Aorta (tissue), 5 donors: ENCODE measurements around the gene PHF20. TPM values are rescaled to one million over a fixed set of nuclear protein-coding genes. Genes with fewer than 3 reads are reported as not detected.

Experiments used
- ATAC-seq: fragments of 200-7000 bp; cut with Tn5 transposase; one replicate; pipeline ENCODE4 v1.9.1; 2022; ENCODE audit warnings: moderate library complexity; ENCODE audit not compliant: low FRiP score
- DNase-seq, 2 donors: peaks; one replicate each; pipeline ENCODE4 v3.0.0-alpha.2; 2020
- H3K27ac ChIP-seq, 2 donors: one replicate each; pipeline ENCODE4 v1.5.1; 2013; ENCODE audit warnings: low read length in 2 of 2, mild to moderate bottlenecking in 2 of 2, moderate library complexity in 2 of 2, control low read depth in 1 of 2, inconsistent platforms in 1 of 2, low read depth in 1 of 2
- H3K27me3 ChIP-seq, 2 donors: one replicate each; pipeline ENCODE4 v1.6.1; 2013; ENCODE audit warnings: control low read depth in 1 of 2, low read length in 1 of 2, mild to moderate bottlenecking in 1 of 2, moderate library complexity in 1 of 2; ENCODE audit not compliant: insufficient read depth in 2 of 2, control insufficient read depth in 1 of 2
- H3K36me3 ChIP-seq, 2 donors: one replicate each; pipeline ENCODE4 v1.6.1; 2013; ENCODE audit warnings: control low read depth in 1 of 2, low read length in 1 of 2, mild to moderate bottlenecking in 1 of 2; ENCODE audit not compliant: insufficient read depth in 2 of 2, control insufficient read depth in 1 of 2
- H3K4me1 ChIP-seq, 2 donors: one replicate each; pipeline ENCODE4 v1.6.1; 2013; ENCODE audit warnings: low read length in 2 of 2, control low read depth in 1 of 2, mild to moderate bottlenecking in 1 of 2, moderate library complexity in 1 of 2; ENCODE audit not compliant: insufficient read depth in 2 of 2, control insufficient read depth in 1 of 2
- H3K4me3 ChIP-seq, 2 donors: one replicate each; pipeline ENCODE4 v1.5.1; 2013; ENCODE audit warnings: low read length in 2 of 2, control low read depth in 1 of 2, mild to moderate bottlenecking in 1 of 2
- H3K9me3 ChIP-seq: one replicate; pipeline ENCODE4 v1.6.1; 2013; ENCODE audit warnings: mild to moderate bottlenecking, low read length; ENCODE audit not compliant: control insufficient read depth
- WGBS, 2 donors: extraction: QIAGEN DNeasy Blood & Tissue Kit; methylation state at CpG; one replicate each; pipeline ENCODE4 v1.1.7; 2013; 5-methylcytosine and 5-hydroxymethylcytosine counted together
- intact Hi-C, 2 donors: fragments of 100-400 bp; cut with DNase I; formaldehyde crosslinking; loops; one replicate each; pipeline versions ENCODE4 v1.14.2 to v1.15.0; 2022
- polyA plus RNA-seq, 2 donors: library from polyadenylated mRNA; stranded (reverse); fragments of 200-250 nt; gene quantifications; one replicate each; pipeline ENCODE4 v1.2.3, GENCODE V29; 2013
- total RNA-seq, 2 donors: library from RNA; stranded (reverse); fragmentation: NEBNext Ultra II Directional; extraction: Animal tissue kit (Norgen Biotek cat#: 25700); gene quantifications; one replicate each; pipeline ENCODE4 v1.2.1, GENCODE V29; 2021
- donor health status: healthy with polysubstance abuse.
- donor health status: Bipolar disorder and iron deficiency.
- donor health status: DM: no; HTN: no; CAD: no.
- donor health status: DM: no; HTN: no; CAD: no.
- donor health status: DM: yes; HTN: yes; CAD: no.

Gene PHF20
- total and polyA plus RNA-seq, 4 donors: 17.1 to 64.4 (median 40.8) TPM

- 64 to 75% methylated on average over 3 of the region's 3 CpGs for WGBS, 2 donors
- H3K27me3 ChIP-seq: no peaks in the 10 kb centered on the region
- H3K9me3 ChIP-seq: no peaks in the 10 kb centered on the region
- H3K4me3 ChIP-seq: no peak overlapping the region
- H3K27ac ChIP-seq: no peak overlapping the region
- H3K4me1 ChIP-seq: peaks cover 0 to 2% of the 10 kb centered on the region in 2 donors
- intact Hi-C loops: no loop called here
- no peak for DNase-seq
- ATAC-seq: no peak
- H3K36me3 ChIP-seq: peaks cover 0 to 10% of the 10 kb centered on the region in 2 donors
Observed at GRCh38 chr20:35917077-35917476, 145.3 kb downstream of the PHF20 start.

- WGBS, 2 donors: 96 to 97% methylated on average over 1 of the region's 1 CpG
Observed at GRCh38 chr20:35918021-35918420, 146.2 kb downstream of the PHF20 start.

GRCh38 chr20:35920523-35920922, 148.7 kb downstream of the PHF20 start:
- no peak overlapping the region for H3K27ac ChIP-seq
- ATAC-seq (no peak), DNase-seq (no peak)
- intact Hi-C loops: no loop called here
- H3K4me3 ChIP-seq: no peak overlapping the region
- peaks cover 0 to 8% of the 10 kb centered on the region in 2 donors for H3K36me3 ChIP-seq
- peaks cover 0 to 2% of the 10 kb centered on the region in 2 donors for H3K4me1 ChIP-seq
- no peaks in the 10 kb centered on the region for H3K27me3 ChIP-seq
- 96% methylated on average over 3 of the region's 3 CpGs for WGBS, 2 donors
- H3K9me3 ChIP-seq: no peaks in the 10 kb centered on the region

More at GRCh38 chr20:35918021-35918420, 146.2 kb downstream of the PHF20 start:
- Histone ChIP-seq H3K9me3 (no peaks in the 10 kb centered on the region), H3K4me1 (peaks cover 0 to 2% of the 10 kb centered on the region in 2 donors), H3K27me3 (no peaks in the 10 kb centered on the region), H3K4me3 (no peak overlapping the region), H3K36me3 (peaks cover 0 to 10% of the 10 kb centered on the region in 2 donors), H3K27ac (no peak overlapping the region)
- DNase-seq (no peak), ATAC-seq (no peak)
- intact Hi-C loops: no loop called here

GRCh38 chr20:35929301-35929700, 157.5 kb downstream of the PHF20 start:
- intact Hi-C loops: no loop called here
- ATAC-seq (no peak), DNase-seq (no peak)
- Histone ChIP-seq H3K4me1 (no peaks in the 10 kb centered on the region), H3K27me3 (no peaks in the 10 kb centered on the region), H3K36me3 (peaks cover 7 to 9% of the 10 kb centered on the region in 2 donors), H3K9me3 (no peaks in the 10 kb centered on the region), H3K4me3 (no peak overlapping the region), H3K27ac (no peak overlapping the region)
- 94 to 97% methylated on average over 2 of the region's 2 CpGs for WGBS, 2 donors

GRCh38 chr20:35934050-35934449, 162.2 kb downstream of the PHF20 start:
- H3K9me3 ChIP-seq: no peaks in the 10 kb centered on the region
- ATAC-seq: no peak
- no peak overlapping the region for H3K4me3 ChIP-seq
- H3K4me1 ChIP-seq: no peaks in the 10 kb centered on the region
- 77 to 87% methylated on average over 4 of the region's 4 CpGs for WGBS, 2 donors
- H3K36me3 ChIP-seq: peaks cover 6 to 9% of the 10 kb centered on the region in 2 donors
- no peak for DNase-seq
- intact Hi-C loops: no loop called here
- no peaks in the 10 kb centered on the region for H3K27me3 ChIP-seq
- no peak overlapping the region for H3K27ac ChIP-seq

- Histone ChIP-seq H3K4me3 (no peak overlapping the region), H3K36me3 (peaks cover 0 to 6% of the 10 kb centered on the region in 2 donors), H3K27me3 (no peaks in the 10 kb centered on the region), H3K4me1 (no peaks in the 10 kb centered on the region), H3K9me3 (no peaks in the 10 kb centered on the region), H3K27ac (no peak overlapping the region)
- no peak for DNase-seq
- WGBS, 2 donors: 90 to 96% methylated on average over 3 of the region's 3 CpGs
- intact Hi-C loops: no loop called here
- ATAC-seq: no peak
Observed at GRCh38 chr20:35939264-35939663, 167.4 kb downstream of the PHF20 start.

GRCh38 chr20:35941620-35942019, 169.8 kb downstream of the PHF20 start:
- H3K9me3 ChIP-seq: no peaks in the 10 kb centered on the region
- 87 to 92% methylated on average over 2 of the region's 2 CpGs for WGBS, 2 donors
- H3K4me1 ChIP-seq: no peaks in the 10 kb centered on the region
- ATAC-seq (no peak), DNase-seq (no peak)
- intact Hi-C loops: no loop called here
- no peaks in the 10 kb centered on the region for H3K27me3 ChIP-seq
- no peak overlapping the region for H3K4me3 ChIP-seq
- H3K36me3 ChIP-seq: peaks cover 0 to 6% of the 10 kb centered on the region in 2 donors
- H3K27ac ChIP-seq: no peak overlapping the region

- H3K4me1 ChIP-seq: no peaks in the 10 kb centered on the region
- no peak for ATAC-seq
- intact Hi-C loops: no loop called here
Observed at GRCh38 chr20:35942243-35942642, 170.4 kb downstream of the PHF20 start.

GRCh38 chr20:35947489-35947888, 175.7 kb downstream of the PHF20 start:
- H3K4me3 ChIP-seq: no peak overlapping the region
- H3K27me3 ChIP-seq: no peaks in the 10 kb centered on the region
- no peak for ATAC-seq
- no peak overlapping the region for H3K27ac ChIP-seq
- intact Hi-C loops: no loop called here
- no peak for DNase-seq
- peaks cover 0 to 4% of the 10 kb centered on the region in 2 donors for H3K36me3 ChIP-seq
- no peaks in the 10 kb centered on the region for H3K4me1 ChIP-seq
- WGBS, 2 donors: 80 to 82% methylated on average over 9 of the region's 9 CpGs
- H3K9me3 ChIP-seq: no peaks in the 10 kb centered on the region

More at GRCh38 chr20:35942243-35942642, 170.4 kb downstream of the PHF20 start:
- no peak overlapping the region for H3K4me3 ChIP-seq
- H3K27ac ChIP-seq: no peak overlapping the region
- peaks cover 0 to 6% of the 10 kb centered on the region in 2 donors for H3K36me3 ChIP-seq
- 80 to 87% methylated on average over 2 of the region's 2 CpGs for WGBS, 2 donors
- DNase-seq: no peak
- no peaks in the 10 kb centered on the region for H3K9me3 ChIP-seq
- no peaks in the 10 kb centered on the region for H3K27me3 ChIP-seq
